ENCODE data around the gene NXF2B. TPM values are rescaled to one million over a fixed set of nuclear protein-coding genes. Genes with fewer than 3 reads are reported as not detected.

NXF2B gene
- total and polyA plus RNA-seq, 4 donors = not detected

- Histone ChIP-seq H3K9ac (ENCODE audit: low read depth in 1 of 2, low read length in 2 of 2) (no peak overlapping the region), H3K36me3 (ENCODE audit: control insufficient read depth in 4 of 4, insufficient read depth in 3 of 4, low read depth in 1 of 4, low read length in 3 of 4) (no peaks in the 10 kb centered on the region), H3K27ac (ENCODE audit: low read depth in 1 of 2, low read length in 2 of 2) (no peak overlapping the region), H3K4me1 (ENCODE audit: control insufficient read depth in 4 of 4, insufficient read depth in 4 of 4, low read length in 3 of 4) (no peaks in the 10 kb centered on the region), H3K4me3 (ENCODE audit: low read depth in 1 of 3, low read length in 3 of 3) (no peak overlapping the region), H3K27me3 (ENCODE audit: control insufficient read depth in 4 of 4, insufficient read depth in 4 of 4, low read length in 3 of 4) (peaks cover 0 to 4% (median 0%) of the 10 kb centered on the region in 4 donors), H3K9me3 (ENCODE audit: control insufficient read depth in 4 of 4, low read length in 3 of 4) (no peaks in the 10 kb centered on the region)
- no peak for TF ChIP-seq NR2F2 (IDR thresholded peaks at IDR 0.05)
- no peak for TF ChIP-seq REST (IDR thresholded peaks at IDR 0.05)
- TF ChIP-seq ATF3 (IDR thresholded peaks at IDR 0.05) = no peak
- no peak for TF ChIP-seq SP1 (IDR thresholded peaks at IDR 0.05)
- no peak for TF ChIP-seq TAF1 (conservative IDR thresholded peaks at IDR 0.05)
- TF ChIP-seq FOXA1 (IDR thresholded peaks at IDR 0.05) = no peak
- TF ChIP-seq YY1 (IDR thresholded peaks at IDR 0.05) = no peak
- TF ChIP-seq RAD21 (IDR thresholded peaks at IDR 0.05) = no peak
- TF ChIP-seq JUND (IDR thresholded peaks at IDR 0.05) = no peak
- no peak for DNase-seq (ENCODE audit: low spot score)
- 75% methylated on average over 19 of the region's 19 CpGs for WGBS
These were observed 100.2 kb downstream of the NXF2B start for GRCh38 chrX:102339312-102340298.

GRCh38 chrX:102338162-102338561 is 101.6 kb downstream of the NXF2B start:
- Histone ChIP-seq H3K36me3 (ENCODE audit: control insufficient read depth in 4 of 4, insufficient read depth in 3 of 4, low read depth in 1 of 4, low read length in 3 of 4) (no peaks in the 10 kb centered on the region), H3K27me3 (ENCODE audit: control insufficient read depth in 4 of 4, insufficient read depth in 4 of 4, low read length in 3 of 4) (no peaks in the 10 kb centered on the region), H3K27ac (ENCODE audit: low read depth in 1 of 2, low read length in 2 of 2) (no peak overlapping the region), H3K9ac (ENCODE audit: low read depth in 1 of 2, low read length in 2 of 2) (no peak overlapping the region), H3K4me1 (ENCODE audit: control insufficient read depth in 4 of 4, insufficient read depth in 4 of 4, low read length in 3 of 4) (no peaks in the 10 kb centered on the region), H3K9me3 (ENCODE audit: control insufficient read depth in 4 of 4, low read length in 3 of 4) (no peaks in the 10 kb centered on the region), H3K4me3 (ENCODE audit: low read depth in 1 of 3, low read length in 3 of 3) (no peak overlapping the region)
- TF ChIP-seq RXRA (IDR thresholded peaks at IDR 0.05) = no peak
- no peak for TF ChIP-seq HNF4A (conservative IDR thresholded peaks at IDR 0.05)
- no peak for TF ChIP-seq GABPA (IDR thresholded peaks at IDR 0.05 in 1 of 2, conservative IDR thresholded peaks at IDR 0.05 in 1 of 2)
- no peak for TF ChIP-seq HNF4G (IDR thresholded peaks at IDR 0.05)
- TF ChIP-seq NR2F2 (IDR thresholded peaks at IDR 0.05) = no peak
- TF ChIP-seq FOXA2 (IDR thresholded peaks at IDR 0.05) = no peak
- no peak for TF ChIP-seq EGR1 (IDR thresholded peaks at IDR 0.05; ENCODE audit: low read depth in 2 of 2)
- TF ChIP-seq YY1 (IDR thresholded peaks at IDR 0.05) = no peak
- TF ChIP-seq ZBTB33 (IDR thresholded peaks at IDR 0.05) = no peak
- TF ChIP-seq RAD21 (IDR thresholded peaks at IDR 0.05) = no peak
- no peak for TF ChIP-seq MAX (IDR thresholded peaks at IDR 0.05)
- no peak for TF ChIP-seq SP1 (IDR thresholded peaks at IDR 0.05)
- TF ChIP-seq FOXA1 (IDR thresholded peaks at IDR 0.05) = no peak
- TF ChIP-seq ATF3 (IDR thresholded peaks at IDR 0.05) = no peak
- TF ChIP-seq REST (IDR thresholded peaks at IDR 0.05) = no peak
- DNase-seq (ENCODE audit: low spot score) = no peak
- 65% methylated on average over 4 of the region's 4 CpGs for WGBS
